ENCODE measurements around the gene SDHB. TPM values are rescaled to one million over a fixed set of nuclear protein-coding genes. Genes with fewer than 3 reads are reported as not detected.
A peak's percentile ranks its signal among the peaks of the same experiment; 100 is the strongest.

SDHB gene
- total RNA-seq, 6 experiments from 2014 or later, result 139 to 244 (median 178) TPM

DNA sequence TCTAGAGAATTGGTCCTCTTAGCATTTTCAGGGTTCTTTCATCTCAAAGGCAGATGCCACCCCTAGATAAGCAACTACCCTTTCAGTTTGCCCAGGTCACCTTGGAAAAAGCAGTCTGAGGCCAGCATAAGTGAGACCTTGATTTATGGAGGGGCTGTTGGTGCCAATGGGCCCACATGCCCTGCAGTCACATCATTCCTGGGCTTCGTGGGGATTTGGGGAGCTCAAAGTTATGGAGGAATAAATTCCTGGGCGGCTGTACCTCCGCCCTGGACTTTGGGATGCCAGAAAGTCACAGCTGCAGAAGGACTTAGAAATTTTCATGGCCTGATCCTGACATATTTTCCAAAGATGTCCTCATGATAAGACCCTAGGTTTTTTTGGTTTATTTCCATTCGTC lies 2.7 kb upstream of the SDHB start:
- no peak for TF ChIP-seq POLR2A (IDR thresholded peaks at IDR 0.05)
- TF ChIP-seq, protein P1, sequence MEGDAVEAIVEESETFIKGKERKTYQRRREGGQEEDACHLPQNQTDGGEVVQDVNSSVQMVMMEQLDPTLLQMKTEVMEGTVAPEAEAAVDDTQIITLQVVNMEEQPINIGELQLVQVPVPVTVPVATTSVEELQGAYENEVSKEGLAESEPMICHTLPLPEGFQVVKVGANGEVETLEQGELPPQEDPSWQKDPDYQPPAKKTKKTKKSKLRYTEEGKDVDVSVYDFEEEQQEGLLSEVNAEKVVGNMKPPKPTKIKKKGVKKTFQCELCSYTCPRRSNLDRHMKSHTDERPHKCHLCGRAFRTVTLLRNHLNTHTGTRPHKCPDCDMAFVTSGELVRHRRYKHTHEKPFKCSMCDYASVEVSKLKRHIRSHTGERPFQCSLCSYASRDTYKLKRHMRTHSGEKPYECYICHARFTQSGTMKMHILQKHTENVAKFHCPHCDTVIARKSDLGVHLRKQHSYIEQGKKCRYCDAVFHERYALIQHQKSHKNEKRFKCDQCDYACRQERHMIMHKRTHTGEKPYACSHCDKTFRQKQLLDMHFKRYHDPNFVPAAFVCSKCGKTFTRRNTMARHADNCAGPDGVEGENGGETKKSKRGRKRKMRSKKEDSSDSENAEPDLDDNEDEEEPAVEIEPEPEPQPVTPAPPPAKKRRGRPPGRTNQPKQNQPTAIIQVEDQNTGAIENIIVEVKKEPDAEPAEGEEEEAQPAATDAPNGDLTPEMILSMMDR (IDR thresholded peaks at IDR 0.05), result no peak
- Histone ChIP-seq H3K27ac (no peak overlapping the region), H3K4me1 (peaks cover 0 to 12% (median 3%) of the 10 kb centered on the region in 4 donors), H3K36me3 (peaks cover 0 to 2% (median 0%) of the 10 kb centered on the region in 4 donors), H3K4me3 (no peak overlapping the region), H3K9me3 (no peaks in the 10 kb centered on the region), H3K27me3 (no peaks in the 10 kb centered on the region)
- 60% methylated on average over 1 of the region's 4 CpGs for WGBS (ENCODE audit: insufficient coverage, low coverage, low lambda C conversion rate, missing lambda C conversion rate)
- DNase-seq (no peak), ATAC-seq (no peak)
- intact Hi-C loops (cut with DNase I), result loop anchor here (5.0 kb wide), 2 partner anchors 181 to 281 kb away; no protein-coding TSS in a partner anchor

DNA sequence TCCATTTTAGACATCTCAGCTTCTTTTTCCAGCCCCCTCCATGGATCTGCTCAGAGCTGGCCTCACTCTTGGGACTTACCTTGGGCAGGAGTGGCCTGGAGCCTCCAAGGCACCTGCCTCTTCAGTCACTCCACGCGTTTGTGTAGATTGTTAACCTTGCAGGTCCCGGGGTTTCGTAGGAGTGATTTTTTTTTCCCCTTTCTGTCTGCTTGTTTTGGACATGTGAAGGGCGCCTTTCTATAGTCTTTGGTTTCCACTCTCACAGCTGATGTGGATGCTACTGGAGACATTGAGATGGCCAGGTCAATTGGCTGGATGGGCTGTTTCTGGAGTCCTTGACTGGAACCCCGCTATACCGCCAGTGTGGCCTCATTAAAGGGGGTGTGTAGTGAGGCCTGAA lies 2.0 kb upstream of the SDHB start:
- Histone ChIP-seq H3K4me3 (no peak overlapping the region), H3K27ac (no peak overlapping the region), H3K9me3 (no peaks in the 10 kb centered on the region), H3K27me3 (no peaks in the 10 kb centered on the region), H3K36me3 (peaks cover 0 to 10% (median 0%) of the 10 kb centered on the region in 4 donors), H3K4me1 (peaks cover 0 to 15% (median 6%) of the 10 kb centered on the region in 4 donors)
- DNase-seq, result no peak
- TF ChIP-seq, protein P1 (IDR thresholded peaks at IDR 0.05), result no peak
- TF ChIP-seq POLR2A (IDR thresholded peaks at IDR 0.05), result no peak
- intact Hi-C loops (cut with DNase I), result loop anchor here (5.0 kb wide), 2 partner anchors 182 to 282 kb away; no protein-coding TSS in a partner anchor
- WGBS (ENCODE audit: insufficient coverage, low coverage, low lambda C conversion rate, missing lambda C conversion rate), result 92% methylated on average over 6 of the region's 7 CpGs
- ATAC-seq, result no peak

DNA sequence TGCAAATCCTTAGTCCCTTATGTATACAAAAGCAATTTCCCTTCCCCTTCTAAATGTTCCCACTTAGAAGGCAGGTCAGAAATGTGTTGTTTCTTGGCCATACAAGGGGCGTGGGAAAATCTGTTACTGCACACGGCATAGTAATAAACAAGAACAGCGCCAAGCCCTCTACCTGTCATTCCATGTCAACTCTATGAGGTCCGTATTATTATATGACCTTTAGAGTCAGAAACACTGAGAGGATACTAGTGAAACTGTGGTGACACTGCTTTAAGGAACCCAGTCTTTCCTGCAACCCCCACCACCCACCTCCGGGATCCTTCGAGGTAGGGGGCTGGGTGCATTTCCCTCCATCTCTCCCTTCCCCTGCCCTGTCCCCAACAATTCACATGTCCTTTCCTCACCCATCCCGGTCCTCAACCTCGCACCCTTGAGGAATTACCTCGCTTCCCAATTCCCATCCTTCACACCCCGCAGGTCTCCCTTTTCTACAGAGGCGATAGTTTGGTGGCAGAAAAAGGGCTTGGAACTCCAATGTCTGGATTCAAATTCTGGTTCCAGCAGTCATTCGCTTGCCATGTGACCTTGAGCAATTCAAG lies 647 bp downstream of the SDHB start:
- peaks cover 0 to 19% (median 3%) of the 10 kb centered on the region in 4 donors for H3K36me3 ChIP-seq
- DNase-seq (no peak), ATAC-seq (no peak)
- WGBS (ENCODE audit: insufficient coverage, low coverage, low lambda C conversion rate, missing lambda C conversion rate), result 3% methylated on average over 12 of the region's 12 CpGs
- H3K4me1 ChIP-seq, result peaks cover 0 to 24% (median 7%) of the 10 kb centered on the region in 4 donors
- H3K9me3 ChIP-seq, result no peaks in the 10 kb centered on the region
- no peaks in the 10 kb centered on the region for H3K27me3 ChIP-seq
- peak overlapping the region; percentile 63 to 93 (median 86) for H3K4me3 ChIP-seq
- no peak for TF ChIP-seq POLR2A (IDR thresholded peaks at IDR 0.05)
- TF ChIP-seq, protein P1 (IDR thresholded peaks at IDR 0.05), result no peak
- intact Hi-C loops (cut with DNase I), result no loop called here
- peak overlapping the region; percentile 81 to 97 (median 94) for H3K27ac ChIP-seq

DNA sequence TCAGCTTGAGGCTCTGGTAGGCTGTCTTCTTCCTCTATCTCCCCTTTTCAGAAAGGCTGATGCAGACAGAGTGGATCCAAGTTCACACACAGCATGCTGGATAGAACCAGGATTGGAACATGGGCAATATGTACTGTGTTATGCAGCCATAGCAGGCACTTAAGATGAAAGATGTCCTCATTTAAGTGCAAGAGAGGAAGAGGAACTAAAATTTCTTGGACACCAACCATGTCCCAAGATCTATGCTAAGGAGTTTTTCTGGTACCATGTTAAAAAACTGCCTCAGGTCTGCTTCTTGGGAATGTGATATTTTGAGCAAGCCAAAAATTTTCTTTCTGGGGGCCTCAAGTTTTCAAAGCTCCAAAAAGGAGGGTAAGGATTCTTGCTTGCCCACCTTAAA lies 1.2 kb downstream of the SDHB start:
- peaks cover 0 to 29% (median 9%) of the 10 kb centered on the region in 4 donors for H3K4me1 ChIP-seq
- no peak for DNase-seq
- peaks cover 0 to 19% (median 3%) of the 10 kb centered on the region in 4 donors for H3K36me3 ChIP-seq
- H3K9me3 ChIP-seq, result no peaks in the 10 kb centered on the region
- TF ChIP-seq, protein P1 (IDR thresholded peaks at IDR 0.05), result no peak
- no peak for TF ChIP-seq POLR2A (IDR thresholded peaks at IDR 0.05)
- ATAC-seq, result no peak
- H3K27ac ChIP-seq, result peak overlapping the region in 2 of 3 donors; percentile 94 to 97
- no peaks in the 10 kb centered on the region for H3K27me3 ChIP-seq
- intact Hi-C loops (cut with DNase I), result no loop called here
- peak overlapping the region; percentile 63 to 93 (median 86) for H3K4me3 ChIP-seq

All from right lobe of liver (tissue), 6 donors.